Right renal cortex interstitium (tissue), 3 donors: Measurements from ENCODE around the gene KIAA1210. TPM values are rescaled to one million over a fixed set of nuclear protein-coding genes. Genes with fewer than 3 reads are reported as not detected.

Experiments used
- DNase-seq, 3 donors: peaks; one replicate each; pipeline ENCODE4 v3.0.0-alpha.2; 2013; ENCODE audit warnings: low read depth in 3 of 3, low spot score in 2 of 3
- polyA plus RNA-seq, 3 donors: library from polyadenylated mRNA; unstranded; fragments of 120-200 nt; gene quantifications; one replicate each; pipeline ENCODE4 v1.2.1, GENCODE V29; 2013; ENCODE audit not compliant: insufficient read length in 3 of 3

Gene KIAA1210
- polyA plus RNA-seq, 3 donors, result 1.6 to 2.6 (median 2.2) TPM

- no peak for DNase-seq
These were observed 33.4 kb downstream of the KIAA1210 start for GRCh38 chrX:119093991-119094735.

GRCh38 chrX:119090627-119091026 lies 37.0 kb downstream of the KIAA1210 start:
- no peak for DNase-seq

GRCh38 chrX:119089619-119090018 lies 38.0 kb downstream of the KIAA1210 start:
- DNase-seq, result no peak

GRCh38 chrX:119087121-119087520 lies 40.5 kb downstream of the KIAA1210 start:
- DNase-seq, result no peak

- no peak for DNase-seq
These were observed 42.8 kb downstream of the KIAA1210 start for GRCh38 chrX:119084766-119085165.

- no peak for DNase-seq
These were observed 45.3 kb downstream of the KIAA1210 start for GRCh38 chrX:119082278-119082677.

- no peak for DNase-seq
These were observed 52.2 kb downstream of the KIAA1210 start for GRCh38 chrX:119075270-119076025.

- DNase-seq, result no peak
These were observed 53.7 kb downstream of the KIAA1210 start for GRCh38 chrX:119073911-119074310.

GRCh38 chrX:119073200-119073905 lies 54.3 kb downstream of the KIAA1210 start:
- DNase-seq, result no peak

GRCh38 chrX:119072744-119073143 lies 54.9 kb downstream of the KIAA1210 start, which contains the start of gene CT47C1:
CT47C1 (plus strand) TSS chrX:119072993; CDS start chrX:119073226, 233 bp downstream.
- no peak for DNase-seq

GRCh38 chrX:119071381-119071780 lies 56.2 kb downstream of the KIAA1210 start:
- no peak for DNase-seq

- DNase-seq, result no peak
These were observed 57.9 kb downstream of the KIAA1210 start for GRCh38 chrX:119069762-119070161.

- DNase-seq, result no peak
These were observed 58.5 kb downstream of the KIAA1210 start for GRCh38 chrX:119069128-119069527.

- no peak for DNase-seq
These were observed 60.4 kb downstream of the KIAA1210 start for GRCh38 chrX:119067023-119067739.

- DNase-seq, result no peak
These were observed 64.2 kb downstream of the KIAA1210 start for GRCh38 chrX:119063428-119063827.

GRCh38 chrX:119062750-119063374 lies 64.8 kb downstream of the KIAA1210 start:
- DNase-seq, result no peak

- DNase-seq, result no peak
These were observed 71.9 kb downstream of the KIAA1210 start for GRCh38 chrX:119055687-119056086.

GRCh38 chrX:119045884-119046283 lies 81.7 kb downstream of the KIAA1210 start:
- no peak for DNase-seq

- DNase-seq, result no peak
These were observed 84.6 kb downstream of the KIAA1210 start for GRCh38 chrX:119042996-119043395.

GRCh38 chrX:119042040-119042439 lies 85.6 kb downstream of the KIAA1210 start:
- DNase-seq, result no peak
